B cell (primary cell): ENCODE data around the gene USH1C. TPM values are rescaled to one million over a fixed set of nuclear protein-coding genes. Genes with fewer than 3 reads are reported as not detected.

ENCODE experiments used
- ATAC-seq: fragments of 200-7000 bp; cut with Tn5 transposase; one replicate; pipeline ENCODE4 v1.10.0; 2021; ENCODE audit warnings: low read depth, mild to moderate bottlenecking, moderate number of reproducible peaks, moderate library complexity
- CTCF ChIA-PET: fragments of 350-600 bp; sonication (Branson Sonifier 250); formaldehyde crosslinking; loops from one replicate; lab custom pipeline; 2021; ENCODE audit warnings: antibody characterized with exemption, inconsistent platforms; lab: Charles Lee
- POLR2A ChIA-PET: fragments of 350-600 bp; sonication (Branson Sonifier 250); formaldehyde crosslinking; loops from one replicate; lab custom pipeline; 2021; ENCODE audit warnings: antibody characterized with exemption; lab: Charles Lee
- DNase-seq: peaks from one replicate; pipeline ENCODE4 v3.0.0; 2013
- H2AFZ ChIP-seq: 2 replicates; pipeline ENCODE4 v1.6.1; 2012; ENCODE audit warnings: mild to moderate bottlenecking, low read depth, low read length; ENCODE audit not compliant: insufficient read depth, poor library complexity, severe bottlenecking
- H3K27ac ChIP-seq, 2 donors: 1 replicate in 1 of 2; 2 replicates in 1 of 2; pipeline ENCODE4 v1.5.1; 2012 to 2013; ENCODE audit warnings: low read length in 2 of 2, mild to moderate bottlenecking in 2 of 2, moderate library complexity in 1 of 2
- H3K27me3 ChIP-seq, 4 experiments: fragments of 200-600 bp in 1 of 4; sonication (generic) in 1 of 4; replicated peaks in 1 of 4; 1 replicate in 2 of 4; 2 replicates in 2 of 4; pipeline versions ENCODE4 v1.6.1 to v1.7.0; 2013 to 2016; ENCODE audit warnings: low read length in 3 of 4, mild to moderate bottlenecking in 2 of 4, mixed read lengths in 1 of 4, moderate library complexity in 1 of 4; ENCODE audit not compliant: insufficient read depth in 4 of 4, control insufficient read depth in 3 of 4; ENCODE audit errors: control extremely low read depth in 1 of 4
- H3K36me3 ChIP-seq, 2 experiments: replicated peaks in 1 of 2; 1 replicate in 1 of 2; 2 replicates in 1 of 2; pipeline versions ENCODE4 v1.6.1 to v1.7.1; 2013; ENCODE audit warnings: low read length in 1 of 2; ENCODE audit not compliant: insufficient read depth in 2 of 2, control insufficient read depth in 1 of 2; ENCODE audit errors: control extremely low read depth in 1 of 2, extremely low read depth in 1 of 2
- H3K4me1 ChIP-seq, 2 donors: fragments of 200-600 bp in 1 of 2; sonication (generic) in 1 of 2; 1 replicate in 1 of 2; 2 replicates in 1 of 2; pipeline versions ENCODE4 v1.5.1 to v1.6.1; 2013 to 2017; ENCODE audit warnings: low read length in 2 of 2; ENCODE audit not compliant: control insufficient read depth in 2 of 2, insufficient read depth in 2 of 2
- H3K4me2 ChIP-seq: replicated peaks from 2 replicates; pipeline ENCODE3; 2012; ENCODE audit warnings: mild to moderate bottlenecking, low read depth, low read length; ENCODE audit not compliant: poor library complexity, severe bottlenecking
- H3K4me3 ChIP-seq, 5 experiments: fragments of 200-600 bp in 1 of 5; sonication (generic) in 1 of 5; 1 replicate in 3 of 5; 2 replicates in 2 of 5; pipeline versions ENCODE4 v1.5.1 to v1.7.0; 2011 to 2016; ENCODE audit warnings: low read length in 4 of 5, mild to moderate bottlenecking in 4 of 5, low read depth in 2 of 5, control low read depth in 1 of 5, moderate library complexity in 1 of 5; ENCODE audit not compliant: insufficient read depth in 1 of 5; ENCODE audit errors: control extremely low read depth in 1 of 5, extremely low read depth in 1 of 5
- H3K79me2 ChIP-seq: fragments of 200-600 bp; sonication (generic); one replicate; pipeline ENCODE4 v1.6.0; 2016; ENCODE audit warnings: low read length; ENCODE audit not compliant: control insufficient read depth, insufficient read depth
- H3K9ac ChIP-seq: fragments of 200-600 bp; sonication (generic); 2 replicates; pipeline ENCODE4 v1.6.1; 2017; ENCODE audit warnings: mild to moderate bottlenecking, low read length, moderate library complexity
- H3K9me3 ChIP-seq, 3 donors: one replicate each; pipeline versions ENCODE4 v1.6.1 to v1.7.1; 2013; ENCODE audit warnings: low read length in 2 of 3; ENCODE audit not compliant: control insufficient read depth in 2 of 3, insufficient read depth in 1 of 3; ENCODE audit errors: control extremely low read depth in 1 of 3
- H4K20me1 ChIP-seq: 2 replicates; pipeline ENCODE4 v1.6.0; 2012; ENCODE audit warnings: mild to moderate bottlenecking, low read length; ENCODE audit not compliant: insufficient read depth, control insufficient read depth, poor library complexity, severe bottlenecking
- H3K27ac Mint-ChIP-seq: one replicate; pipeline ENCODE4 v1.8.0; 2021; ENCODE audit warnings: mixed read lengths
- H3K27me3 Mint-ChIP-seq: one replicate; pipeline ENCODE4 v1.8.0; 2021; ENCODE audit warnings: mixed read lengths
- H3K4me1 Mint-ChIP-seq: one replicate; pipeline ENCODE4 v1.8.0; 2021; ENCODE audit warnings: mixed read lengths
- H3K4me3 Mint-ChIP-seq: one replicate; pipeline ENCODE4 v1.8.0; 2021; ENCODE audit warnings: mixed read lengths
- H3K9me3 Mint-ChIP-seq: one replicate; pipeline ENCODE4 v1.8.0; 2022; ENCODE audit warnings: mixed read lengths; ENCODE audit not compliant: insufficient read depth
- EZH2 ChIP-seq: IDR thresholded peaks from 2 replicates; pipeline ENCODE4 v1.6.1; 2012; ENCODE audit warnings: borderline replicate concordance, low read depth, mild to moderate bottlenecking, moderate library complexity, low read length; ENCODE audit not compliant: insufficient read depth, poor library complexity, severe bottlenecking
- WGBS: methylation state at CpG from one replicate; pipeline ENCODE4 v1.1.5; 2013; ENCODE audit warnings: missing lambda C conversion rate; ENCODE audit not compliant: insufficient coverage; 5-methylcytosine and 5-hydroxymethylcytosine counted together
- intact Hi-C: fragments of 100-400 bp; cut with micrococcal nuclease; formaldehyde crosslinking; loops from one replicate; pipeline ENCODE4 v1.10.0; 2022
- polyA plus RNA-seq: library from polyadenylated mRNA; depleted of rRNA; stranded (reverse); fragments of >200 nt; gene quantifications from 2 replicates; pipeline ENCODE4 v1.2.3, GENCODE V29; 2012
- total RNA-seq, 2 donors: library from RNA; stranded (reverse); fragments of 120-200 nt in 1 of 2; gene quantifications; 1 replicate in 1 of 2; 2 replicates in 1 of 2; pipeline versions ENCODE4 v1.2.3 to v1.2.4, GENCODE V29; 2013 to 2022
- TF ChIP-seq, protein P1 (sequence below): fragments of 200-600 bp; IDR thresholded peaks from one replicate; pipeline ENCODE4 v1.8.0; 2022; ENCODE audit warnings: antibody characterized with exemption, mild to moderate bottlenecking

Gene USH1C
- total and polyA plus RNA-seq, 2 donors (not counting 1 experiment from before 2014, with no cell fraction given), result not detected

DNA sequence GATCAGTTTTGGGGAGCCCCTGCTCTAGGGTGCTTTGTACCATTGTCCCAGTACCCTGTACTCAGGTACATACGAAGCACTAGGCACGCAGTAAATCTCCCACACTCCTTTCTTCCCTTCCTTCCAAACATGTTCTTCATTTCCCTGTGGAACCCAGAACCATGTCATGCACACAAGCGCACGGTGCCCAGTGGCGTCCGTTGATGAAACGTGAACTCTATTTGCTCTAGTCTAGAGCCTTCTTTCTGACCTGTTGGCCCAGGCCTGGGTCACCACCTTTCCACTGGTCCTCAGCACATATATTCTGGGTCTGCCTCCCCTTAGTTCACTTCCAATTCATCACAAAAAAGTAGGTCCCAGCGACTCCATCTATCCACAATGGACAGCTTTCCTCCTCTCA lies 7.0 kb downstream of the USH1C start:
- TF ChIP-seq, protein P1, sequence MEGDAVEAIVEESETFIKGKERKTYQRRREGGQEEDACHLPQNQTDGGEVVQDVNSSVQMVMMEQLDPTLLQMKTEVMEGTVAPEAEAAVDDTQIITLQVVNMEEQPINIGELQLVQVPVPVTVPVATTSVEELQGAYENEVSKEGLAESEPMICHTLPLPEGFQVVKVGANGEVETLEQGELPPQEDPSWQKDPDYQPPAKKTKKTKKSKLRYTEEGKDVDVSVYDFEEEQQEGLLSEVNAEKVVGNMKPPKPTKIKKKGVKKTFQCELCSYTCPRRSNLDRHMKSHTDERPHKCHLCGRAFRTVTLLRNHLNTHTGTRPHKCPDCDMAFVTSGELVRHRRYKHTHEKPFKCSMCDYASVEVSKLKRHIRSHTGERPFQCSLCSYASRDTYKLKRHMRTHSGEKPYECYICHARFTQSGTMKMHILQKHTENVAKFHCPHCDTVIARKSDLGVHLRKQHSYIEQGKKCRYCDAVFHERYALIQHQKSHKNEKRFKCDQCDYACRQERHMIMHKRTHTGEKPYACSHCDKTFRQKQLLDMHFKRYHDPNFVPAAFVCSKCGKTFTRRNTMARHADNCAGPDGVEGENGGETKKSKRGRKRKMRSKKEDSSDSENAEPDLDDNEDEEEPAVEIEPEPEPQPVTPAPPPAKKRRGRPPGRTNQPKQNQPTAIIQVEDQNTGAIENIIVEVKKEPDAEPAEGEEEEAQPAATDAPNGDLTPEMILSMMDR, result no peak
- no peak for TF ChIP-seq EZH2
- POLR2A ChIA-PET, result no interaction called here
- no peaks in the 10 kb centered on the region for H3K4me1 Mint-ChIP-seq
- H3K9ac ChIP-seq, result no peak overlapping the region
- no peak overlapping the region for H3K4me3 Mint-ChIP-seq
- no peak for ATAC-seq
- 96% methylated on average over 8 of the region's 8 CpGs for WGBS
- no peak overlapping the region for H3K4me3 ChIP-seq
- CTCF ChIA-PET, result no interaction called here
- no peak overlapping the region for H3K27ac Mint-ChIP-seq
- H3K27me3 Mint-ChIP-seq, result peaks cover 16% of the 10 kb centered on the region
- no peak for DNase-seq
- H3K4me1 ChIP-seq, result no peaks in the 10 kb centered on the region
- no peak overlapping the region for H3K4me2 ChIP-seq
- no peaks in the 10 kb centered on the region for H4K20me1 ChIP-seq
- intact Hi-C loops, result no loop called here
- no peak overlapping the region for H2AFZ ChIP-seq
- no peaks in the 10 kb centered on the region for H3K79me2 ChIP-seq
- no peaks in the 10 kb centered on the region for H3K9me3 Mint-ChIP-seq
- H3K9me3 ChIP-seq, result no peaks in the 10 kb centered on the region
- H3K36me3 ChIP-seq, result no peaks in the 10 kb centered on the region
- H3K27me3 ChIP-seq, result no peaks in the 10 kb centered on the region
- H3K27ac ChIP-seq, result no peak overlapping the region

- no peak overlapping the region for H2AFZ ChIP-seq
- CTCF ChIA-PET, result no interaction called here
- H3K27ac ChIP-seq, result no peak overlapping the region
- no peaks in the 10 kb centered on the region for H3K27me3 ChIP-seq
- TF ChIP-seq, protein P1, result no peak
- no peak for TF ChIP-seq EZH2
- no peak overlapping the region for H3K9ac ChIP-seq
- no peaks in the 10 kb centered on the region for H3K4me1 ChIP-seq
- Mint-ChIP-seq H3K4me3 (no peak overlapping the region), H3K9me3 (no peaks in the 10 kb centered on the region), H3K27ac (no peak overlapping the region), H3K4me1 (no peaks in the 10 kb centered on the region), H3K27me3 (peaks cover 8% of the 10 kb centered on the region)
- no peaks in the 10 kb centered on the region for H4K20me1 ChIP-seq
- no peaks in the 10 kb centered on the region for H3K9me3 ChIP-seq
- no peaks in the 10 kb centered on the region for H3K79me2 ChIP-seq
- no peaks in the 10 kb centered on the region for H3K36me3 ChIP-seq
- intact Hi-C loops, result no loop called here
- ATAC-seq (no peak), DNase-seq (no peak)
- no peak overlapping the region for H3K4me2 ChIP-seq
- WGBS, result 83% methylated on average over 1 of the region's 3 CpGs
- H3K4me3 ChIP-seq, result no peak overlapping the region
- POLR2A ChIA-PET, result no interaction called here
Observed at GRCh38 chr11:17535488-17535887, 8.7 kb downstream of the USH1C start.
